ENCODE data around the gene ADAD1. TPM values are rescaled to one million over a fixed set of nuclear protein-coding genes. Genes with fewer than 3 reads are reported as not detected.
"Not testable (repeated sequence)": the region's sequence is repeated elsewhere in the genome, so short reads cannot be mapped to it uniquely, and the experiment has no call there.

Gene ADAD1
- not detected for total RNA-seq

DNA sequence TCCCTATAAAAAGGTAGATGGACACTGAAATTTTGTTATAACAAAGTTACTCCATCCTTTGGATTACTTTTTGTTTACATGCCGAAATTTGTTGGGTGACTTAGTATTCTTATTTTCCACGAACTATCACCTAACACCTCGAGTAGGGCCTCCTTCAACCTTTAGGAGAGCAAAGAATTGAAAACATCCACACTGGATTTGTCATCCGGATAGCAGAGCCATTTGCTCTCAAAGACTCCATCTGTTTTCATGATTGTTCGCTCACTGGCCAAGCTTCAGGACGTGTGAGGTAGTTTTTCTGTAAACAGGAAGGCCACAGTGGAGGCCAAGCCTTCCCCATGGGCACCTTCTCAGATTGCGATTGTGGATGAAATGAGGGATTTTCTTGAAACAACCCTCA is at the start of gene ADAD1:
ADAD1 (plus strand) TSS at position 301 of the 400 bp plus-strand sequence. CDS start 1,059 bp downstream, outside the sequence.
- H3K4me3 Mint-ChIP-seq, result no peak within 1 kb of the TSS
- POLR2A ChIA-PET, result no interaction called here
- no peak for DNase-seq
- H3K4me1 Mint-ChIP-seq, result no peaks in the 10 kb centered on the region
- no peak for ATAC-seq
- no peak within 1 kb of the TSS for H3K27ac Mint-ChIP-seq
- H3K27me3 Mint-ChIP-seq, result no peaks in the 10 kb centered on the region
- intact Hi-C loops (cut with DNase I, micrococcal nuclease), result no loop called here
- CTCF ChIA-PET, result no interaction called here
- H3K36me3 Mint-ChIP-seq (ENCODE audit: low read depth), result peaks cover 1% of the 10 kb centered on the region
- H3K9me3 Mint-ChIP-seq (ENCODE audit: low read depth), result no peaks in the 10 kb centered on the region

DNA sequence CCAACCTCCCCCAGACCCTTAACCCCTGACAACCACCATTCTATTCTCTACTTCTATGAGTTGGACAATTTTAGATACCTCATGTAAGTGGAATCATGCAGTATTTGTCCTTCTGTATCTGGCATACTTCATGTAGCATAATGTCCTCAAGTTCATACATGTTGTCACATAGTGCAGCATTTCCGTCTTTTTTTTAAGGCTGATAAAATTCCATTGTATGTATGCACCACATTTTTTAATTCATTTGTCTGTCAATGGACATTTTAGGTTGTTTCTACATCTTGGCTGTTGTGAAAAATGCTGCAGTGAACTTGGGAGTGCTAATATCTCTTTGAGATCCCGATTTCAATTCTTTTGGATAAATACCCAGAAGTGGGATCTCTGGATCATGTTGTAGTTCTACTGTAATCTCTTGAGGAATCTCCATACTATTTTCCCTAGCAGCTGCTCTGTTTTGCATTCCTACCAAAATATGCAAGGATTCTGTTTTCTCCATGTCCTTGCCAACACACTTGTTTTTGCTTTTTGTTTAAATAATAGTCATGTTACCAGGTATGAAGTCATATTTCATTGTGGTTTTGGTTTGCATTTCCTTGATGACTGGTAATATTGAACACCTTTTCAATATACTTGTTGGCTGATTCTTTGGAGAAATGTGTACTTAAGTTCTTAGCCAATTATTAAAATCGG is 48.8 kb upstream of the ADAD1 start:
- no peaks in the 10 kb centered on the region for H3K27me3 Mint-ChIP-seq
- peaks cover 27% of the 10 kb centered on the region for H3K36me3 Mint-ChIP-seq (ENCODE audit: low read depth)
- ChIA-PET POLR2A (no interaction called here), CTCF (no interaction called here)
- H3K4me1 Mint-ChIP-seq, result peaks cover 5% of the 10 kb centered on the region
- H3K27ac Mint-ChIP-seq, result no peak overlapping the region
- H3K9me3 Mint-ChIP-seq (ENCODE audit: low read depth), result no peaks in the 10 kb centered on the region
- intact Hi-C loops (cut with DNase I, micrococcal nuclease), result no loop called here
- DNase-seq (no peak), ATAC-seq (no peak)
- no peak overlapping the region for H3K4me3 Mint-ChIP-seq

DNA sequence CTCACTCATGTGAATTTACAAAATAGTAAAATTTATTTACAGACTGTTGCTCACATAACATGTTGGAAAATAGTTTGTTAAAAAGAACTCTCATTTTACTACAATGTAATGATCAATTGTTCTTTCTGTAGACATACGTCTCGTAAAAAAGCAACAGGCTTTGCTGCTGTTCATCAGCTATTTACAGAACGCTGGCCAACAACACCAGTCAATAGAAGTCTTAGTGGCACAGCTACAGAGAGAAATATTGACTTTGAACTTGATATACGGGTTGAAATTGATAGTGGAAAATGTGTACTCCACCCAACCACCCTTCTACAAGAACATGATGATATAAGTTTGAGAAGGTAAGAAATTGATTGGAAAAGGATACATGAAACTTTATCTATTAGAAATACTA is 47.6 kb upstream of the ADAD1 start:
- intact Hi-C loops (cut with DNase I, micrococcal nuclease), result no loop called here
- ChIA-PET POLR2A (no interaction called here), CTCF (no interaction called here)
- H3K27me3 Mint-ChIP-seq, result no peaks in the 10 kb centered on the region
- no peaks in the 10 kb centered on the region for H3K9me3 Mint-ChIP-seq (ENCODE audit: low read depth)
- peaks cover 27% of the 10 kb centered on the region for H3K36me3 Mint-ChIP-seq (ENCODE audit: low read depth)
- no peak overlapping the region for H3K27ac Mint-ChIP-seq
- no peak for DNase-seq
- peaks cover 5% of the 10 kb centered on the region for H3K4me1 Mint-ChIP-seq
- no peak overlapping the region for H3K4me3 Mint-ChIP-seq
- no peak for ATAC-seq

DNA sequence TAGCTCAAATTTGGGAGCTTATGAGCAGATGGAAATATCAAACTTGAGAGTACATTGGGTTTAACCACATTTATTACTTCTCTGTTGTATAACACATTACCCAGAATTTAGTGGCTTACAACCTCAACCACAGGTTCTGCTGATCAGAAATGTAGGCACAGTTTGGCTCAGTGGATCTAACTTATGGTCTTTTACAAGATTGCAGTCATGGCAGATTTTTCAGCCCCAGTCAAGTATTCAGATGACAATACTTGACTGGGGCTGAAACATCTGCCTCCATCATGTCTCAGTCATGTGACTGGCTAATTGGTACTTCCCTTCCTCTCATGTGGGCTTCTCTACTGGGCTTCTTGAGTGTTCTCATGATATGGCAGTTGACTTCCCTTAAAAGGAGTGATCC is 44.0 kb upstream of the ADAD1 start:
- intact Hi-C loops (cut with DNase I, micrococcal nuclease), result no loop called here
- H3K27me3 Mint-ChIP-seq, result no peaks in the 10 kb centered on the region
- H3K4me1 Mint-ChIP-seq, result peaks cover 5% of the 10 kb centered on the region
- no peaks in the 10 kb centered on the region for H3K9me3 Mint-ChIP-seq (ENCODE audit: low read depth)
- H3K4me3 Mint-ChIP-seq, result no peak overlapping the region
- H3K27ac Mint-ChIP-seq, result no peak overlapping the region
- ATAC-seq, result no peak
- peaks cover 26% of the 10 kb centered on the region for H3K36me3 Mint-ChIP-seq (ENCODE audit: low read depth)
- DNase-seq, result no peak
- ChIA-PET CTCF (interaction anchor here (0.8 to 1.3 kb wide), 2 partner anchors 60 to 243 kb away, joined by 3 to 4 read pairs; no protein-coding TSS in a partner anchor), POLR2A (no interaction called here)

DNA sequence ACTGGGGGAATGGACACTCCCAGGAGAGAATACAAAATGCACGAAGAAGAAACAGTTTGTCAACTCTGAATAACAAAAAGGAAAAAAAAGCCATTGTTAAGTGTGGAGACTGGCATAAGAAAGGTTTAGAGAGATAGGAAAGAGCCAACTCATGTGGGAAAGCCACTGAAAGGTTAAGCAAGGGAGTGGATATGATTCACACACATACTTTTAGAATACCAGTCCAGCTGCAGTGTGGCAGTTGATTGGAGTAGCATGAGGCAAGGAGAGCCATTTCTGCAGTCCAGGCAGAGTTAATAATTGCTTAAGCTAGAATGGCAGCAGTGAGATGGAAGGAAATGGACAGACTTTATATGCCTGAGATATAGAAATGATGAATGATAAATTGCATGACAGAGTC is 36.9 kb upstream of the ADAD1 start:
- Mint-ChIP-seq H3K27me3 (no peaks in the 10 kb centered on the region), H3K27ac (no peak overlapping the region), H3K4me1 (no peaks in the 10 kb centered on the region), H3K36me3 (ENCODE audit: low read depth) (peaks cover 9% of the 10 kb centered on the region), H3K9me3 (ENCODE audit: low read depth) (no peaks in the 10 kb centered on the region), H3K4me3 (no peak overlapping the region)
- intact Hi-C loops (cut with DNase I, micrococcal nuclease), result no loop called here
- no peak for ATAC-seq
- DNase-seq, result no peak
- POLR2A ChIA-PET, result no interaction called here
- CTCF ChIA-PET, result interaction anchor here (0.6 to 1.1 kb wide), 2 partner anchors 11 to 151 kb away, joined by 3 to 4 read pairs; no protein-coding TSS in a partner anchor

DNA sequence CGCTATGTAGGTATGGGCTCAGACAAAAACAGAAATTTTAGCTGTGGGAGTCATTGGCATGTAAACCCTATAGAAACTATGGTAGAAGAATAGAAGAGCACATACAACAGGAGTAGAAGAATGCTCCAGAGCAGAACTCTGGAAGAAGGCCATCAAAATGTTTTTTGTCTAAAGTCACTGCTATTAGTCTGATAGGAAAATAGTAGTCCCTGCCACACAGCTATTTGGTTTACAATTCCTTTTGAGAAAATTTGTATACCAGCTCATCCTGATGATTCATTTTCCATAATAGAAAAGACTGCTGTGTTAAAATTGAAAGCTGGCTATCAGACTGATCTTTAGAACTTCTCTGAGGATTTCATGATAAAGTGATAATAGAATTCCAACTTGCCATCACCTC is 32.8 kb upstream of the ADAD1 start:
- no peaks in the 10 kb centered on the region for H3K27me3 Mint-ChIP-seq
- H3K4me1 Mint-ChIP-seq, result no peaks in the 10 kb centered on the region
- no peak overlapping the region for H3K4me3 Mint-ChIP-seq
- ATAC-seq (no peak), DNase-seq (no peak)
- no peak overlapping the region for H3K27ac Mint-ChIP-seq
- no peaks in the 10 kb centered on the region for H3K9me3 Mint-ChIP-seq (ENCODE audit: low read depth)
- H3K36me3 Mint-ChIP-seq (ENCODE audit: low read depth), result peaks cover 27% of the 10 kb centered on the region
- intact Hi-C loops (cut with DNase I, micrococcal nuclease), result no loop called here
- ChIA-PET CTCF (interaction anchor here (0.7 to 1.1 kb wide), 2 partner anchors 10 to 34 kb away, joined by 3 read pairs; no protein-coding TSS in a partner anchor), POLR2A (no interaction called here)

DNA sequence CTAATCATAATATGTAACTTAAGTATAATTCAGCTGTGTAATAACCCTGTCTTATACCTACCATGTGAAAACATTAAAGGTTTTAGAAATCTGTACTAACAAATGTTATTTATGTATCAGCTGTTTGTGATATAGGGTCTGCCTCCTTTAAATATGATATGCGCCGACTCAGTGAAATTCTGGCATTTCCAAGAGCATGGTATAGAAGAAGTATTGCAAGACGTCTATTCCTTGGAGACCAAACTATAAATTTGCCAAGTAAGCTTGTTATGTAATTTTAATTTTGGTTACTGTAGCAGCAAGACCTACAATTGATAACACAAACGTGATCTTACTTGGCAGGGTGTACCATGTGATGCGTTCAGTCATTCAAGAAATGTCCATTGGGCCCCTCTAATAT is 32.3 kb upstream of the ADAD1 start:
- ChIA-PET POLR2A (no interaction called here), CTCF (interaction anchor here (0.7 to 1.1 kb wide), 2 partner anchors 10 to 33 kb away, joined by 3 read pairs; no protein-coding TSS in a partner anchor)
- H3K4me1 Mint-ChIP-seq, result no peaks in the 10 kb centered on the region
- H3K36me3 Mint-ChIP-seq (ENCODE audit: low read depth), result peaks cover 27% of the 10 kb centered on the region
- ATAC-seq (no peak), DNase-seq (no peak)
- no peaks in the 10 kb centered on the region for H3K9me3 Mint-ChIP-seq (ENCODE audit: low read depth)
- intact Hi-C loops (cut with DNase I, micrococcal nuclease), result no loop called here
- no peak overlapping the region for H3K4me3 Mint-ChIP-seq
- no peaks in the 10 kb centered on the region for H3K27me3 Mint-ChIP-seq
- H3K27ac Mint-ChIP-seq, result no peak overlapping the region

DNA sequence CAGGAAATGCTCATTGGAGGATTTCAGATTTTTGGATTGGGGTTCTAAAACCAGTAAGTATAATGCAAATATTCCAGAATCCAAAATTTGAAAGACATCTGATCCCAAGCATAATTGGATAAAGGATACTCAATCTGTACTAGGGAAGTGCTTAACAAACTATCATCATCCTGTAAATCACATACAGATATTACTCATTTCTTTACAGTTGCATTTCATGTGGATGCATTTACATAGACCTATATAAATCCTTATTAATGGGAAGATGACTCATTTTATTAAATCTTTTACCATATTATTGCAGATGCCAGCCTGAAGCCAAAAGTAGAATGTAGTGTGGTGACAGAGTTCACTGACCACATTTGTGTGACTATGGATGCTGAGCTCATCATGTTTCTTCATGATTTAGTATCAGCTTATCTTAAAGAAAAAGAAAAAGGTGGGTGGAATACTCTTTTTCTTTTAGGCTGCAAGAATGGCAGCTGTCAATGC is 22.4 kb upstream of the ADAD1 start:
- H3K4me1 Mint-ChIP-seq, result no peaks in the 10 kb centered on the region
- no peak overlapping the region for H3K27ac Mint-ChIP-seq
- H3K27me3 Mint-ChIP-seq, result no peaks in the 10 kb centered on the region
- ChIA-PET POLR2A (no interaction called here), CTCF (interaction anchor here (1.2 to 2.1 kb wide), 3 partner anchors 16 to 222 kb away, joined by 3 to 9 read pairs (median 5); no protein-coding TSS in a partner anchor)
- no peaks in the 10 kb centered on the region for H3K9me3 Mint-ChIP-seq (ENCODE audit: low read depth)
- DNase-seq, result no peak
- intact Hi-C loops (cut with DNase I, micrococcal nuclease), result no loop called here
- peaks cover 26% of the 10 kb centered on the region for H3K36me3 Mint-ChIP-seq (ENCODE audit: low read depth)
- no peak overlapping the region for H3K4me3 Mint-ChIP-seq
- ATAC-seq, result no peak

DNA sequence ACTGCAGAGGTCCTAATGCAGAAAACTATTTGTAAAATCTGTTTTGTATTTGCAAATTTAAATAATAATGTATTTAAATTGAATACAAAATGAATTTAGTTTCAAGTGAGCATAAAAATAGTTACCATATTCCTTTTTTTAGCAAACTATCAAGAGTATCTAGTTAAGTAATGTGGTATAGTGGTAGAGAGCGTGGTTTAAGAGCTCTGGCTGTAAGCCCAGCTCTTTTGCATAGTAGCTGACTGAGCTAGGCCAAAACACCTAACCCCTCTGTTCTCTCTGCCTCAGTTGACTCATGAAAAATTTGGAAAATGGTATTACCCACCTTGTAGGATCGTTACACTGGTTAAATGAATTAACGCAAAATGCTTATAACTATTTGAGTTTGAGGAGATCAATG is 18.1 kb upstream of the ADAD1 start:
- no peak overlapping the region for H3K27ac Mint-ChIP-seq
- peaks cover 18% of the 10 kb centered on the region for H3K36me3 Mint-ChIP-seq (ENCODE audit: low read depth)
- ChIA-PET CTCF (no interaction called here), POLR2A (no interaction called here)
- no peak for ATAC-seq
- no peak for DNase-seq
- H3K9me3 Mint-ChIP-seq (ENCODE audit: low read depth), result no peaks in the 10 kb centered on the region
- intact Hi-C loops (cut with DNase I, micrococcal nuclease), result no loop called here
- no peaks in the 10 kb centered on the region for H3K27me3 Mint-ChIP-seq
- H3K4me1 Mint-ChIP-seq, result no peaks in the 10 kb centered on the region
- H3K4me3 Mint-ChIP-seq, result no peak overlapping the region

DNA sequence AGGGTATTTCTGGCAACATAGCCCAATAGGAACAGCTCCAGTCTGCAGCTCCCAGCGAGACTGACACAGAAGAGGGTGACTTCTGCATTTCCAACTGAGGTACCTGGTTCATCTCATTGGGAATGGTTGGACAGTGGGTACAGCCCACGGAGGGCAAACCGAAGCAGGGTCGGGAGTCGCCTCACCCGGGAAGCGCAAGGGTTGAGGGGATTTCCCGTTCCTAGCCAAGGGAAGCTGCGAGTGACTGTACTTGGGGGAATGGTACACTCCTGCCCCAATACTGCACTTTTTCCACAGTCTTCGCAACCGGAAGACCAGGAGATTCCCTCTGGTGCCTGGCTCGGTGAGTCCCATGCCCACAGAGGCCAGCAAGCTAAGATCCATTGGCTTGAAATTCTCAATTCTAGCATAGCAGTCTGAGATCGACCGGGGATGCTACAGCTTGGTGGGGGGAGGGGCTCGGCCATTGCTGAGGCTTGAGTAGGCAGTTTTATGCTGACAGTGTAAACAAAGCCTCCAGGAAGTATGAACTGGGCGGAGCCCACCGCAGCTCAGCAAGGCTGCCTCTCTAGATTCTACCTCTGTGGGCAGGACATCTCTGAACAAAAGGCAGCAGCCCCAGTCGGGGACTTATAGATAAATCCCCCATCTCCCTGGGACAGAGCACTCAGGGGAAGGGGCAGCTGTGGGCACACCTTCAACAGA is 14.0 kb upstream of the ADAD1 start:
- peaks cover 13% of the 10 kb centered on the region for H3K36me3 Mint-ChIP-seq (ENCODE audit: low read depth)
- intact Hi-C loops (cut with DNase I, micrococcal nuclease), result no loop called here
- ATAC-seq (no peak), DNase-seq (peak; percentile 36)
- peaks cover 20% of the 10 kb centered on the region for H3K9me3 Mint-ChIP-seq (ENCODE audit: low read depth)
- ChIA-PET POLR2A (no interaction called here), CTCF (interaction anchor here (2.9 kb wide), 1 partner anchor 213 kb away, joined by 9 read pairs; no protein-coding TSS in a partner anchor)
- H3K27ac Mint-ChIP-seq, result no peak overlapping the region
- H3K4me1 Mint-ChIP-seq, result no peaks in the 10 kb centered on the region
- no peaks in the 10 kb centered on the region for H3K27me3 Mint-ChIP-seq
- H3K4me3 Mint-ChIP-seq, result no peak overlapping the region

DNA sequence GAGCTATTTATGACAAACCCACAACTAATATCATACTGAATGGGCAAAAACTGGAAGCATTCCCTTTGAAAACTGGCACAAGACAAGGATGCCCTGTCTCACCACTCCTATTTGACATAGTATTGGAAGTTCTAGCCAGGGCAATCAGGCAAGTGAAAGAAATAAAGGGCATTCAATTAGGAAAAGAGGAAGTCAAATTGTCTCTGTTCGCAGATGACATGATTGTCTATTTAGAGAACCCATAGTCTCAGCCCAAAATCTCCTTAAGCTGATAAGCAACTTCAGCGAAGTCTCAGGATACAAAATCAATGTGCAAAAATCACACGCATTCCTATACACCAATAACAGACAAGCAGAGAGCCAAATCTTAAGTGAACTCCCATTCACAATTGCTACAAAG is 10.0 kb upstream of the ADAD1 start:
- CTCF ChIA-PET; H3K4me1 Mint-ChIP-seq; H3K4me3 Mint-ChIP-seq; DNase-seq; ATAC-seq; POLR2A ChIA-PET; H3K27me3 Mint-ChIP-seq; H3K36me3 Mint-ChIP-seq (ENCODE audit: low read depth); intact Hi-C loops (cut with DNase I, micrococcal nuclease); H3K27ac Mint-ChIP-seq: not testable (repeated sequence)
- peaks cover 20% of the 10 kb centered on the region for H3K9me3 Mint-ChIP-seq (ENCODE audit: low read depth)

DNA sequence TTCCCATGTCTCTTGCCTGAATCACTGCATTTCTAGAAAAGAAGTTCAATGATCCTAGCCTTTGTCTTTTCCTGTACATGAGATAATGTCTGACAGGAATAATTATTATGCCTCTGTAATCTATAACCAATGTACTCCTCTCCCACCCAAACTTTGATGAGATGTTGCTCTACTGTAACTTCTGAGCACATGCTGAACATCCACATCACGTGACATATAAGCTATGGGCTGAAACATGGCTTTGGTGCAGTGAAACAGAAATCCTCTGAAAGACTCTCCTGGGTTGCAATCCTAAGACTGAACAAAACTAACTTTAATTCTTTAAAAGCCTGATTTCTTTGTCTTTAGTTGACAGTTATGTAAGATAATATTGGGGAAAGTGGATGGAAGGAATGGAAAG is 1.5 kb upstream of the ADAD1 start:
- H3K36me3 Mint-ChIP-seq (ENCODE audit: low read depth), result peaks cover 1% of the 10 kb centered on the region
- H3K4me1 Mint-ChIP-seq, result no peaks in the 10 kb centered on the region
- no peak overlapping the region for H3K27ac Mint-ChIP-seq
- DNase-seq (no peak), ATAC-seq (no peak)
- H3K4me3 Mint-ChIP-seq, result no peak overlapping the region
- no peaks in the 10 kb centered on the region for H3K27me3 Mint-ChIP-seq
- no peaks in the 10 kb centered on the region for H3K9me3 Mint-ChIP-seq (ENCODE audit: low read depth)
- CTCF ChIA-PET, result no interaction called here
- POLR2A ChIA-PET, result interaction anchor here (0.6 kb wide), 1 partner anchor 199 kb away, joined by 3 read pairs; no protein-coding TSS in a partner anchor
- intact Hi-C loops (cut with DNase I, micrococcal nuclease), result no loop called here

Measured in activated CD4-positive, alpha-beta T cell treated with anti-CD3 and anti-CD28 coated beads for 36 hours (primary cell).